SK-N-MC (cell line): ENCODE measurements around the gene AAK1.
"Not testable (repeated sequence)": the region's sequence is repeated elsewhere in the genome, so short reads cannot be mapped to it uniquely, and the experiment has no call there.

ENCODE experiments used
- EZH2 ChIP-seq: fragments of 200-600 bp; sonication (generic); IDR thresholded peaks from one replicate; pipeline ENCODE4 v1.6.1; 2017; ENCODE audit warnings: antibody characterized with exemption
- FOXP2 ChIP-seq: optimal IDR thresholded peaks from 2 replicates; pipeline ENCODE3; 2011; ENCODE audit warnings: mild to moderate bottlenecking, moderate library complexity; ENCODE audit not compliant: insufficient read depth; ENCODE audit errors: extremely low read length, control extremely low read depth
- POLR2AphosphoS5 ChIP-seq: IDR thresholded peaks from 2 replicates; pipeline ENCODE4 v1.6.1; 2012; ENCODE audit warnings: mild to moderate bottlenecking, low read depth, low read length, borderline replicate concordance

DNA sequence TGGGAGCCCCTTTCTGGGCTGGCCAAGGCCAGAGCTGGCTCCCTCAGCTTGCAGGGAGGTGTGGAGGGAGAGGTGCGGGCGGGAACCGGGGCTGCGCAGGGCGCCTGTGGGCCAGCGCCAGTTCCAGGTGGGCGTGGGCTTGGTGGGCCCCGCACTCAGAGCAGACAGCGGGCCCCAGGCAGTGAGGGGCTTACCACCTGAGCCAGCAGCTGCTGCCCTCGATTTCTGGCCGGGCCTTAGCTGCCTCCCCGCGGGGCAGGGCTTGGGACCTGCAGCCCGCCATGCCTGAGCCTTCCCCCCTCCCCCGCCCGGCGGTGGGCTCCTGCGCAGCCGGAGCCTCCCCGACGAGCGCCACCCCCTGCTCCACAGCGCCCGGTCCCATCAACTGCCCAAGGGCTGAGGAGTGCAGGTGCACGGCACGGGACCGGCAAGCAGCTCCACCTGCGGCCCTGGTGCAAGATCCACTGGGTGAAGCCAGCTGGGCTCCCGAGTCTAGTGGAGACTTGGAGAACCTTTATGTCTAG, 21.5 kb downstream of the AAK1 start:
- TF ChIP-seq POLR2AphosphoS5, EZH2, FOXP2: not testable (repeated sequence)
